Measurements from ENCODE around the gene MAP3K21. TPM values are rescaled to one million over a fixed set of nuclear protein-coding genes. Genes with fewer than 3 reads are reported as not detected.

The MAP3K21 gene
- total RNA-seq, 1 donor from 2014 or later: 5.4 TPM

DNA sequence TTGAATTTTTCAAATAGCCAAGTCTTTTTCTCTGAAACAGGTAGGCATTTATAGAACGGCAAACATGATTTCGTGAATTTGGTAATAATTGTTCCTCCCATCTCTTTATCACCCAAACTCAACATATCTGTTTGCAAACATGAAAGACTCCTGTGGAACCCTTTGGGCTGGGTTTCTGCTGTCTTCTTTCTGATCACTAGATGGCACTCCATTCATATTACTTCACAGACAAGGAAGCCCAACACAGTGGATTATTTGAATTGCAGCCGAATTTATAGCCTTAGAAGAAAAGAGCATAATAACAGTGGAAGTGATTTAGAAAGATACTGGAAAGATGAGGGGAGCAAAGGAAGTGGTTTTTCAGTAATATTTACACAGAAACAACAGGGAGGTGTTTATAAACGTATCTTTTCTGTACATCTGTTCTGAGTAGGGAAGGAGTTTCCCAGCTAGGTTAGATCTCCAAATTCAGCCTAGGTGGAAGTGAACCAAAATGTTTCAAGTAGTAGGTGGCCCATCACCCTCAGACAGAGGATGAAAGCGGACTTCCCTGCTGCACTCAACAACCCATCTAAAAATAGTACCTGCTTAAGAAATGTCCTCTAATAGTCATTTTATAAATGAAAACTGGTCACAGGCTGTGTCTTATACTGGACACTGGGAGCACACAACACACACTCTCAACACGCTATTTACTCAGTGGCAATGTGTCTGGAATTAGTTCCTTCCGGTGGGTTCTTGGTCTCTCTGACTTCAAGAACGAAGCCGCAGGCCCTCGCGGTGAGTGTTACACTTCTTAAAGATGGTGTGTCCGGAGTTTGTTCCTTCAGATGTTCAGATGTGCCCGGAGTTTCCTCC, 67.6 kb downstream of the MAP3K21 start:
- H3K9me3 Mint-ChIP-seq: no peaks in the 10 kb centered on the region
- H3K36me3 Mint-ChIP-seq: no peaks in the 10 kb centered on the region
- Histone ChIP-seq H4K20me1 (ENCODE audit: low read depth) (no peaks in the 10 kb centered on the region), H2AFZ (replicated peaks) (peak overlapping the region; percentile 79), H3F3A (ENCODE audit: low read depth) (no peaks in the 10 kb centered on the region), H3K4me3 (no peak overlapping the region), H3K4me2 (no peak overlapping the region), H3K36me3 (no peaks in the 10 kb centered on the region), H3K9me3 (ENCODE audit: low read depth) (no peaks in the 10 kb centered on the region), H3K27ac (no peak overlapping the region), H3K79me2 (ENCODE audit: low read depth) (no peaks in the 10 kb centered on the region), H3K4me1 (no peaks in the 10 kb centered on the region), H3K9ac (no peak overlapping the region), H3K27me3 (no peaks in the 10 kb centered on the region)
- H3K4me1 Mint-ChIP-seq: no peaks in the 10 kb centered on the region
- no peak overlapping the region for H3K4me3 Mint-ChIP-seq
- TF ChIP-seq EZH2 (IDR thresholded peaks at IDR 0.05) (no peak), EZH2phosphoT487 (IDR thresholded peaks at IDR 0.05) (no peak)
- TF ChIP-seq, protein P1, sequence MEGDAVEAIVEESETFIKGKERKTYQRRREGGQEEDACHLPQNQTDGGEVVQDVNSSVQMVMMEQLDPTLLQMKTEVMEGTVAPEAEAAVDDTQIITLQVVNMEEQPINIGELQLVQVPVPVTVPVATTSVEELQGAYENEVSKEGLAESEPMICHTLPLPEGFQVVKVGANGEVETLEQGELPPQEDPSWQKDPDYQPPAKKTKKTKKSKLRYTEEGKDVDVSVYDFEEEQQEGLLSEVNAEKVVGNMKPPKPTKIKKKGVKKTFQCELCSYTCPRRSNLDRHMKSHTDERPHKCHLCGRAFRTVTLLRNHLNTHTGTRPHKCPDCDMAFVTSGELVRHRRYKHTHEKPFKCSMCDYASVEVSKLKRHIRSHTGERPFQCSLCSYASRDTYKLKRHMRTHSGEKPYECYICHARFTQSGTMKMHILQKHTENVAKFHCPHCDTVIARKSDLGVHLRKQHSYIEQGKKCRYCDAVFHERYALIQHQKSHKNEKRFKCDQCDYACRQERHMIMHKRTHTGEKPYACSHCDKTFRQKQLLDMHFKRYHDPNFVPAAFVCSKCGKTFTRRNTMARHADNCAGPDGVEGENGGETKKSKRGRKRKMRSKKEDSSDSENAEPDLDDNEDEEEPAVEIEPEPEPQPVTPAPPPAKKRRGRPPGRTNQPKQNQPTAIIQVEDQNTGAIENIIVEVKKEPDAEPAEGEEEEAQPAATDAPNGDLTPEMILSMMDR (IDR thresholded peaks at IDR 0.05): peak; percentile 89
- no peaks in the 10 kb centered on the region for H3K27me3 Mint-ChIP-seq (ENCODE audit: insufficient read depth, low read depth)
- peak; percentile 69 for DNase-seq (ENCODE audit: low spot score)
- no peak overlapping the region for H3K27ac Mint-ChIP-seq

DNA sequence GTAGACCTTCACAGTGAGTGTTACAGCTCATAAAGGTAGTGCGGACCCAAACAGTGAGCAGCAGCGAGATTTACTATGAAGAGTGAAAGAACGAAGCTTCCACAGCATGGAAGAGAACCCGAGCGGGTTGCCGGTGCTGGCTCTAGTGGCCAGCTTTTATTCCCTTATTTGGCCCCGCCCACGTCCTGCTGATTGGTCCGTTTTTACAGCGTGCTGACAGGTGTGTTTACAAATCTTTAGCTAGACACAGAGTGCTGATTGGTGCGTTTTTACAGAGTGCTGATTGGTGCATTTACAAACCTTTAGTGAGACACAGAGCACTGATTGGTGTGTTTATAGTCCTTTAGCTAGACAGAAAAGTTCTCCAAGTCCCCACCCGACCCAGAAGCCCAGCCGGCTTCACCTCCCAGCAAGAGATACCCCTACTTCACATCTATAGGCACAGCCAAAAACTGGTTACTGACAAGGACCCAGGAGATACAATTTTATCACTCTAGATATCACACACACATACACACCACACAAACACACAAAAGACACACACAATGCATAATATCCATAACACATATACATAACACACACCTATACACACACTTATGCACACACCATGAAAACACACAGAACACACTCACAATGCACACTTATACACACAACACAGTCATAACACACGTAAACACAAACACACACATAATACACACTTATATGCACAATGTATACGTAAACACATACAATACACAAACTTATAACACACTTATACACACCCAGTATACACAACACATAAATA, 68.5 kb downstream of the MAP3K21 start:
- Mint-ChIP-seq H3K4me3 (no peak overlapping the region), H3K4me1 (no peaks in the 10 kb centered on the region), H3K27ac (no peak overlapping the region), H3K36me3 (no peaks in the 10 kb centered on the region), H3K9me3 (no peaks in the 10 kb centered on the region), H3K27me3 (ENCODE audit: insufficient read depth, low read depth) (peaks cover 2% of the 10 kb centered on the region)
- Histone ChIP-seq H3K9me3 (ENCODE audit: low read depth) (no peaks in the 10 kb centered on the region), H3F3A (ENCODE audit: low read depth) (no peaks in the 10 kb centered on the region), H3K4me3 (no peak overlapping the region), H3K4me2 (no peak overlapping the region), H3K36me3 (no peaks in the 10 kb centered on the region), H3K79me2 (ENCODE audit: low read depth) (no peaks in the 10 kb centered on the region), H3K27me3 (no peaks in the 10 kb centered on the region), H3K27ac (no peak overlapping the region), H2AFZ (replicated peaks) (peak overlapping the region; percentile 79), H3K4me1 (no peaks in the 10 kb centered on the region), H4K20me1 (ENCODE audit: low read depth) (no peaks in the 10 kb centered on the region), H3K9ac (no peak overlapping the region)
- no peak for DNase-seq (ENCODE audit: low spot score)
- TF ChIP-seq EZH2phosphoT487 (IDR thresholded peaks at IDR 0.05) (no peak), EZH2 (IDR thresholded peaks at IDR 0.05) (no peak)
- TF ChIP-seq, protein P1 (IDR thresholded peaks at IDR 0.05): no peak

DNA sequence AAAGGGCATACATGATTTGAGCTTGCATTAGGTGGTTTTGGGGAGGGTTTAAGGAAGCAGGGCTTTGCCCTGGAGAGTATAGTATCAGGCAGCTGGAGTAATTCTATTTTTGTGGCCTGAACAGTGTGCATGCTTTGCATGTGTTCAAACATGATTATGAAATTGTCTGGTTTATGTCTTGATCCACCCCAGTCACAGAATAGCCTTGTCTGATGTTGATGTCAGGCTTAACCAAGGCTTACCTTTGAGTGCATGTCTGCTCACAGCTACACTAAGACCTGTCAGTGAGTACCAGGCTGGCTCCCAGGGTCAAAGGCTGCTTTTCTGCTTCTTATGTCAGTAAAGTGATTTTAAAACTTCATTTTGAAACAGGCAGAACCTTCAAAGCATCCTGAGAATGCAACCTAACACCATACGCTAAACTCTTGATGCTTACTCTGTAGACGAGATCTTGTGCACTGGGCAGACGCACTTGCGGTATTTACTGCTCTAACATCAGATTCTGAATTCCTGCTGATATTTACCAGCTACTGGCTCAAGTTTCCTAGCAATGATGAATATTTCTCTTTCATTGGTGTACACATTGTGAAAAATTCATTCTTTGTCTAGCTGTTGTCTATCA, 78.9 kb downstream of the MAP3K21 start:
- Mint-ChIP-seq H3K36me3 (no peaks in the 10 kb centered on the region), H3K27ac (no peak overlapping the region), H3K4me3 (no peak overlapping the region), H3K9me3 (peaks cover 14% of the 10 kb centered on the region), H3K27me3 (ENCODE audit: insufficient read depth, low read depth) (no peaks in the 10 kb centered on the region), H3K4me1 (no peaks in the 10 kb centered on the region)
- H3K4me3 ChIP-seq: no peak overlapping the region
- H3F3A ChIP-seq (ENCODE audit: low read depth): no peaks in the 10 kb centered on the region
- no peaks in the 10 kb centered on the region for H3K4me1 ChIP-seq
- DNase-seq (ENCODE audit: low spot score): no peak
- no peak overlapping the region for H3K9ac ChIP-seq
- no peaks in the 10 kb centered on the region for H3K79me2 ChIP-seq (ENCODE audit: low read depth)
- no peak for TF ChIP-seq EZH2phosphoT487 (IDR thresholded peaks at IDR 0.05)
- TF ChIP-seq, protein P1 (IDR thresholded peaks at IDR 0.05): no peak
- TF ChIP-seq EZH2 (IDR thresholded peaks at IDR 0.05): no peak
- no peak overlapping the region for H3K4me2 ChIP-seq
- peaks cover 12% of the 10 kb centered on the region for H3K9me3 ChIP-seq (ENCODE audit: low read depth)
- no peak overlapping the region for H3K27ac ChIP-seq
- no peaks in the 10 kb centered on the region for H4K20me1 ChIP-seq (ENCODE audit: low read depth)
- no peaks in the 10 kb centered on the region for H3K36me3 ChIP-seq
- H2AFZ ChIP-seq (replicated peaks): no peak overlapping the region
- no peaks in the 10 kb centered on the region for H3K27me3 ChIP-seq
